Activated CD8-positive, alpha-beta memory T cell treated with anti-CD3 and anti-CD28 coated beads, Interleukin-2, amount 50 U/mL, for 4 hours (primary cell): Measurements from ENCODE around the gene RPL31.

Experiments
- DNase-seq: peaks from one replicate; pipeline ENCODE4 v3.0.0-alpha.2; 2020

RPL31 gene

DNA sequence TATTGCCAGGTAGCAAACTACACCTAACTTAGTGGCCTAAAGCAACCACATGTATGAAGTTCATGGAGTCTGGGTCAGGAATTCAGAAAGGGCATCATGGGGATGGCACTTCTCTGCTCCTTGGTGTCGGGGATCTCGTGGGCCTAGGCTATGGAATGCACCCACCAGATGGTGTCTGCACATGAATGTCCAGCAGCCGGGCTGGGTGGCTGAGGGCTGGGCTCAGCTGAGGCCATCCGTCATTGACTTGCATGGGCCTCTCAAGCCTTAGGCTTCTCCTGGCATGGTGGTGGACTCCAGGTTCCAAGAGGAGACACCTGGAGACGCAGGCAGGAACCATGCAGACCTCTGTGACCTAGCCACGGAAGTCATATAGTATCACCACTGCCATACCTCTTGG is 26.0 kb upstream of the RPL31 start:
- no peak for DNase-seq

DNA sequence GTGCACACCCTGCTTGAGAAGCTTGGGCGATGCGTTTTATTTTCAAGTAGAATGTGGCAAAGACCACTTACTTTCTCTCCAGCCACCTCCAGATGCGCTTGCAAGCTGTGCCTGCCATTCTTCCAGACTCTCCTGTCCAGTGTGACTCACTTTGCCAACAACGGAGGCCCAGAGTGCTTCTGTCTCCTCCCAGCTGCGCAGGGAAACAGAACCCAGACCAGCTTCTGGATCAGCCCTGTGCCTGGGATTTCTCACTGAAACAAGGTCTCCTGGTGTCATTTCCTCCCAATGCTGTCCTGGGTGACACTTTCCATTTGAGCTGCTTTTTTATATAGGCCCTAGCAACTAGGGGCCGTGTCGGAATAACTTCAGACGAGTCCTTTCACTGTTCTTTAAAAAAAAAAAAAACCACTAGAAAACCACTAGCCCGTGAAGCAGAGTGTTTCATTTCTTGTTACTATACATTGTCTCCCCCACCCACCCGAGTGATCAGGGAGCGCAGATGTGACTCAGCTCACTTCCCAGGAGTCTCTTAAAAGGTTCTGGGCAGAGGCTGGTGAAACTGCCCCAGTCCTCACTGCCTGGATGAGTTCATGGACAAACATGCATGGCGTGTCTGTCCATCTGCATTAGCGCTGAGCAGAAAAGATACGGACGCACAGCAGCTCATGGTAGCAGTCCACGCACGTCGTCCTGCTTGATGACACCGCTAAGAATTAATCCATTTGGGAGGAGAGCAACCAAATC is 25.3 kb upstream of the RPL31 start:
- DNase-seq: no peak

GRCh38 chr2:100977511-100977910 is 24.6 kb upstream of the RPL31 start:
- no peak for DNase-seq

DNA sequence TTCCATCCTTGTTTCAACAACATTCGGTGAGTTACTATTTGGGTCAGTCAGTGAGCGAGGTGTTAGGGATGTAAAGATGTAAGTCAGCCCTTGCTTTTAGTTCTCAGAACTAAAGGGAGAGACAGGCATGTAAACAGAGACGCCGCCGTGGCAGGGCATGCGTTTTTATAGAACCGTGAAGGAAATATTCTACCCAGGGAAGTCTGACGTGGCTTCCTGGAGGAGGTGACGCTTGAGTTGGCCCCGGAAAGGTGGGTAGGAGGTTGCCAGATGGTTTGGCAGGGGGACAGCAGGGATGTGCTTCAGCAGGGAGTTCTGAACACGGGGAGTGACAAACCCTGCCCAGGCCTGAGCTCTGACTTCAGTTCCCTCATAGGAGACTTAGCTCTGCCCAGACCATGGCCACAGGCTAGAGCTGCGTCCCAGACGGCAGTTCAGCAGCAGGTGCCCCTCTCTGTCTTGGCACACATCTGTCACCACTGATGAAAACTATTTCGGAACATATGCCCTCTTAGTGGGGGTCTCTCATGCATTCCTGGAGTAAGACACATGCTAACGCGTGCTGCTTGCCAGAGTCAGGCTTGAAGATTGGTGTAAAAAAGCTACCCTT is 23.4 kb upstream of the RPL31 start:
- DNase-seq: no peak

DNA sequence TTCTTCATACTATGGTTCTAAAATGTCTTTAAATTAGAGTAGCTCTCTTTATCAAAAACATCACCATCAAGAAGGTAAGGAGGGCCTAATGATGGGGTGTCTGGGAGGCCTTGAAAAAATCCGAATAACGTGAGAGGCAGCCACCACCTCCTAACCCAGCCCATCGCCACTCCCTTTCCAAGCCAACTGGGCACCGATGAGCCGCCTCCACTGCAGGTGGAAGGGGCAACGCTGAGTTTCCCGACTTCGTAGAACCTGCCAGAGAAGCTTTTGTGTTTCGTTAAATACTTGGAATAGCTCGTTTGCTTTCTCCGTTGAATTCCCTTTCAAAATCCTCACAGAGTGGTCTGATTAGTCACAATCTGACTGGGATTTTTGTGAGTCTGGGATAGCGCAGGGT is 22.0 kb upstream of the RPL31 start:
- no peak for DNase-seq

GRCh38 chr2:100981011-100981410 is 21.1 kb upstream of the RPL31 start:
- no peak for DNase-seq

GRCh38 chr2:100982431-100982861 is 19.6 kb upstream of the RPL31 start:
- no peak for DNase-seq

DNA sequence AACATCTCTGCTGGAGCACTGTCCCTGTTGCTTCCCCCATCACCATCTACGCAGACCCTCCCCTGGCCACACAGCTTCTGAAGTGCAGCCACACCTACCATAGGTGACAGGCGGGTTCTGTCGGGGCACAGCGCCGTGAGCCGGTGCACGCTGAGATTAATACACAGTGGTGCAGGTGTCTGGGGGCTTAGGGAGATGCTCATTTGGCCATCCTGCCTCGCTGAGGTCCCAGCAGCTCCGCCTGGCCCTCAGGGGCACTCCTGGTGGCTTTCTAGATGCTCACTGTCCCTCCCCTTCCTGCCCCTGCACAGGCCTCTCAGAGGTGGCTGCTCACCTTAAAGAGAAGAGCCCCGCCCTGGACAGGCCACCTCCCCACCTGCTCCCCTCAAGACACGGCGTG is 18.9 kb upstream of the RPL31 start:
- DNase-seq: no peak

GRCh38 chr2:100983684-100984310 is 18.3 kb upstream of the RPL31 start:
- no peak for DNase-seq

DNA sequence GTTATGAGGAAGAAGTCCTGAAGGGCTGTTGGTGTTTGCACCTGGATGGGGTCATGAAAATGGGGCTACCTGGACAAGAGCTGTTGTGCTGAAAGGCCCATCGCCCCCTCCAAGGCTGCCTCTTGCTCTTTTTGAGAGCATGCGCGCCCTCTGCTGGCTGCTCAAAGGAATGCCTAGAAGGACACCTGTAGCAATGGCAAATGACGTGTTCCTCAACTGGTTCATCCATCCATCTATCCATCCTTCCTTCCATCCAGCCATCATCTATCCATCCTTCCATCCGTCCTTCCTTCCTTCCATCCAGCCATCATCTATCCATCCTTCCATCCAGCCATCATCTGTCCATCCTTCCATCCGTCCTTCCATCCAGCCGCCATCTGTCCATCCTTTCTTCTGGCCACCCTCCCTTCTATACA is 17.2 kb upstream of the RPL31 start:
- peak; percentile 82 for DNase-seq

DNA sequence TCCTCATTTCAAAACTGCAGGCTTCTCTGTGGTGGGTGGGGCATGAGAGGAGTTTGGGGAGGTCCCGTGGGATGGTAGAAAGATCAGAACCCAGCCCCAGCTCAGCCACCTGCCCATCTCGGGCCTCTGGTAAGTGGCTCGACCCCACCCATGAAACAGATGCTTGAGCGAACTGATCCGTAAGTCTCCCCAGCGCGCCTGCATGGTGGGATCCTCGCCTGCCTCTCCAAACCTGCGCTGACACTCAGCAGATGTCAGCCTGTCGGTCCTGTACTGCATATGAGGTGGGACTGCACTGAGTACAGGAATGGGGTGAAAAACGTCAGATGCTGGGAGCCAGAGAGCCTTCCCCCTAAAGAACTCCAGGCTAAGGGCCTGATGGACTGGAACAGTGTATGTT is 15.9 kb upstream of the RPL31 start:
- no peak for DNase-seq

- no peak for DNase-seq
Observed at GRCh38 chr2:100987536-100987935, 14.6 kb upstream of the RPL31 start.

GRCh38 chr2:100987974-100988373 is 14.1 kb upstream of the RPL31 start:
- no peak for DNase-seq

GRCh38 chr2:100988630-100989417 is 13.3 kb upstream of the RPL31 start:
- no peak for DNase-seq

DNA sequence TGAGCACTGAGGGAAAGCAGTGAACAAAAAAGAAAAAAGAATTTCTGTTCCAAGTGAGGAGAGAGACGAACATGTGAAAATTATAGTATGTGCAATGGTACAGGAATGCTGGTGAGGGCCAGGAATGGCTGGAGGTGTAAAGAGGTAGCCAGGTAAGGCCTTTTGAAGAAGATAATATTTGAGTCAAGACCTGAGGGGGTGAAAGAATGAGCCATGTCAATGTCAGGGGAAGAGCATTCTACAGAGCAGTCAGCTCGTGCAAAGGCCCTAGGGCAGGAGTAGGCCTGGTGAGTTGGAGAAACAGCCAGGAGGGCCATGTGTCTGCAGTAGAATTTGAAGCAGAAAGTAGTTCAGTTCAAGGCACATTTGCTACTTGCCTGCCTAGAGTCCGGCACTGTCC is 12.4 kb upstream of the RPL31 start:
- DNase-seq: no peak

DNA sequence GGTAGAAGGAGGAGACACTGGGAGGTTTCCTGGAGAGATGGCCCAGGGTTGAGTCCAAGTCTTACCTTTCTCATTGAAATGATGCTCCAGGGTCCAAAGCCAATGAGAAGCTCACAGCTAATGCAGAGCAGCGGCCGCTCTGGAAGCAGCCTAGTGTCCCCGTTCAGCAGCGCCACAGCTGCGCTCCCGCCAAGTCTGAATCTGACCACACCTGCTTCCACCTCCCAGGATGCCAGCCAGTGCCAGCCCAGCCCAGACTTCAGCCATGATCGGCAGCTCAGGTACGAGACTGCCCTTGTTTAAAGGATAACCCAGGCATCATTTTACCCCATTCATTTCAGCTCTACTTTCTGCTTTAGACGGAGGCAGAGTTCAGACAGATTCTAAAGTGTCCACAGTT is 11.9 kb upstream of the RPL31 start:
- DNase-seq: no peak

DNA sequence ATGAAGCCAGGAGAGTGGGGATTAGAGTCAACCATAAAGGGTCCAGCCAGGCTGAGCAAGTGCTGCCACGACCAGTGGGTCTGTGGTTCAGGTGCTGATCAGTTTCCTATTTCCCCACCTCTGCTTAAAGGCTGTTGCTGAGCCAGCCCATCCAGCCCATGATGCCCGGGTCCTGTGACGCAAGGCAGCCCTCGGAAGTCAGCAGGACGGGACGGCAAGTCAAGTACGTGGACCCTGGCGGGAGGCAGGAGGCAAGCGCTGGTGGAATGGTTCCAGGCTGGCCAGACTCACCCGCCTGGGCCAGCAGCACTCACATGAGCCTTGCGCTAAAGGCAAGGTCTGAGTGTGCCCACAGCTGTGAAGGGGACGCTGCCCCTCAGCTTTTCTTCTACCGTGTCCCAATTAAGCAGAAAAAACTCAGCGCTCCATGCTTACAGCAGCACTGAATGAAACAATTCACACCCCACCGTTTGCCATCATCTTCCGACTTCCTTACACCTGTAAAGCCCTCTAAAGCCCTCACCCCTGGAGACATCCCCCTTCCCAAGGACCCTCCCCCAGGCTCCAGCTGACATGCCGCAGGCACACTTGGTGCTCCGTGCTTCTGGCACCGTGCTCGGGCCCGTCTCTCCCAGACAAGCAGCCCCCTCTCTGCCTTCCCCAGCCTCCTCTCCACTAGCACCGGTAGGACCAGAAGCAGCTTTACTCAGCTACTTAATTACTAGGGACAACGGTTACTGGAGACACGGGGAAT is 11.3 kb upstream of the RPL31 start:
- no peak for DNase-seq

GRCh38 chr2:100991404-100991773 is 10.7 kb upstream of the RPL31 start:
- DNase-seq: no peak

GRCh38 chr2:100992262-100992661 is 9.8 kb upstream of the RPL31 start:
- DNase-seq: no peak

- DNase-seq: no peak
Observed at GRCh38 chr2:100993294-100993693, 8.8 kb upstream of the RPL31 start.

- no peak for DNase-seq
Observed at GRCh38 chr2:100995309-100996075, 6.6 kb upstream of the RPL31 start.
